SK-N-SH (cell line): Measurements from ENCODE around the gene DUSP16.

Source experiments
- CHD2 ChIP-seq: fragments of 150-350 bp; IDR thresholded peaks from 2 replicates; pipeline ENCODE4 v1.6.1; 2018; ENCODE audit warnings: low read length; ENCODE audit not compliant: partially characterized antibody
- EP300 ChIP-seq, 2 experiments: IDR thresholded peaks; 2 replicates each; pipeline versions ENCODE4 v1.4.0 to v1.6.1; 2012; ENCODE audit warnings: borderline replicate concordance in 1 of 2, low read depth in 1 of 2, low read length in 1 of 2
- EZH2phosphoT487 ChIP-seq: fragments of 200-600 bp; sonication (generic); IDR thresholded peaks from 2 replicates; pipeline ENCODE4 v1.6.1; 2017; ENCODE audit warnings: low read depth, mixed run types, mild to moderate bottlenecking, antibody characterized with exemption, moderate library complexity, borderline replicate concordance
- GATA2 ChIP-seq: sonication (generic); formaldehyde crosslinking; IDR thresholded peaks from 2 replicates; pipeline ENCODE4 v1.5.0; 2020; ENCODE audit warnings: mild to moderate bottlenecking, missing genetic modification reagents
- IRF3 ChIP-seq: fragments of 150-350 bp; IDR thresholded peaks from 2 replicates; pipeline ENCODE4 v1.6.1; 2016; ENCODE audit warnings: mild to moderate bottlenecking, low read depth, low read length
- JUND ChIP-seq: IDR thresholded peaks from 2 replicates; pipeline ENCODE4 v1.4.0; 2012
- NFIC ChIP-seq: IDR thresholded peaks from 2 replicates; pipeline ENCODE4 v1.4.0; 2012; ENCODE audit warnings: borderline replicate concordance
- PBX3 ChIP-seq: IDR thresholded peaks from 2 replicates; pipeline ENCODE4; 2012
- POLR2AphosphoS5 ChIP-seq: IDR thresholded peaks from 2 replicates; pipeline ENCODE4 v1.6.1; 2012; ENCODE audit warnings: low read depth, low read length
- RFX5 ChIP-seq: IDR thresholded peaks from 2 replicates; pipeline ENCODE4 v1.6.1; 2012; ENCODE audit warnings: mild to moderate bottlenecking, improper control_type of control experiment, low read length
- TAF1 ChIP-seq: IDR thresholded peaks from 2 replicates; pipeline ENCODE4 v1.6.1; 2012; ENCODE audit warnings: low read depth, mild to moderate bottlenecking, low read length, moderate library complexity, borderline replicate concordance
- TCF12 ChIP-seq: IDR thresholded peaks from 2 replicates; pipeline ENCODE4 v1.4.0; 2012
- USF1 ChIP-seq: IDR thresholded peaks from 2 replicates; pipeline ENCODE4 v1.4.0; 2012; ENCODE audit warnings: low read depth, borderline replicate concordance
- TF ChIP-seq, protein P1 (sequence below): fragments of 200-600 bp; sonication (generic); IDR thresholded peaks from 2 replicates; pipeline ENCODE4 v1.6.1; 2017; ENCODE audit warnings: antibody characterized with exemption, mild to moderate bottlenecking, moderate library complexity

DNA sequence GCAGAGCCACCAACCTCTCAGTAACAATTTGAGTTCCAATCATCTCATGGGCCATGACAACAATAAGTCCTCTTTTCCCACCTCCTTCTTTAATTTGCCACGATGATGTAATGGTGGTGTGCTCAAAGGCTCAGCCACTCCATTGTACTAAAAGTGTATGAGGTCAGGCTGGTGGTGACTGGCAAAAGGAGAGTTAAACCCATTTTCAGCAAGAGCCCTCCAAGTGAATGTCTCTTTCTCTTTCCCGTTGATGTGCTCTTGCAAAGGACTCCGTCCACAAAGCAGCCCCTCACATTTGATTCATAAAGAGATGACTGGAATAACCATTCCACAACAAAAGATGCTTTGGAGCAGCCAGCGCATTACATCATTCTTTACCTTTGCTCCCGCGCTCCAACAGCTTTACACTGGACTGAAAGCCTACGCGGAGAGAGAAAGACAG lies 41.6 kb downstream of the DUSP16 start:
- TF ChIP-seq GATA2 (CRISPR knock-in tag) (no peak), IRF3 (no peak), USF1 (no peak), JUND (no peak), EP300 (IDR thresholded peaks at IDR 0.05; ENCODE audit: borderline replicate concordance in 1 of 2, low read depth in 1 of 2, low read length in 1 of 2) (no peak), TAF1 (no peak), NFIC (no peak), POLR2AphosphoS5 (no peak), CHD2 (no peak), EZH2phosphoT487 (no peak), RFX5 (no peak), TCF12 (no peak), PBX3 (no peak)
- TF ChIP-seq, protein P1, sequence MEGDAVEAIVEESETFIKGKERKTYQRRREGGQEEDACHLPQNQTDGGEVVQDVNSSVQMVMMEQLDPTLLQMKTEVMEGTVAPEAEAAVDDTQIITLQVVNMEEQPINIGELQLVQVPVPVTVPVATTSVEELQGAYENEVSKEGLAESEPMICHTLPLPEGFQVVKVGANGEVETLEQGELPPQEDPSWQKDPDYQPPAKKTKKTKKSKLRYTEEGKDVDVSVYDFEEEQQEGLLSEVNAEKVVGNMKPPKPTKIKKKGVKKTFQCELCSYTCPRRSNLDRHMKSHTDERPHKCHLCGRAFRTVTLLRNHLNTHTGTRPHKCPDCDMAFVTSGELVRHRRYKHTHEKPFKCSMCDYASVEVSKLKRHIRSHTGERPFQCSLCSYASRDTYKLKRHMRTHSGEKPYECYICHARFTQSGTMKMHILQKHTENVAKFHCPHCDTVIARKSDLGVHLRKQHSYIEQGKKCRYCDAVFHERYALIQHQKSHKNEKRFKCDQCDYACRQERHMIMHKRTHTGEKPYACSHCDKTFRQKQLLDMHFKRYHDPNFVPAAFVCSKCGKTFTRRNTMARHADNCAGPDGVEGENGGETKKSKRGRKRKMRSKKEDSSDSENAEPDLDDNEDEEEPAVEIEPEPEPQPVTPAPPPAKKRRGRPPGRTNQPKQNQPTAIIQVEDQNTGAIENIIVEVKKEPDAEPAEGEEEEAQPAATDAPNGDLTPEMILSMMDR: no peak
